Renal cortical epithelial cell (primary cell): Measurements from ENCODE around the gene RALGPS1. TPM values are rescaled to one million over a fixed set of nuclear protein-coding genes. Genes with fewer than 3 reads are reported as not detected.

Experiments
- DNase-seq: peaks from one replicate; pipeline ENCODE4 v3.0.0-alpha.2; 2011; ENCODE audit warnings: low read depth
- total RNA-seq: library from RNA; depleted of rRNA; stranded (reverse); fragments of >200 nt; gene quantifications from 2 replicates; pipeline ENCODE4 v1.2.3, GENCODE V29; 2014

Gene RALGPS1
- total RNA-seq, 1 donor from 2014 or later: 5.4 TPM

- peak; percentile 11 for DNase-seq
Measured at GRCh38 chr9:127078988-127079387, 164.4 kb downstream of the RALGPS1 start.

GRCh38 chr9:127079446-127080140 is 165.0 kb downstream of the RALGPS1 start:
- no peak for DNase-seq

DNA sequence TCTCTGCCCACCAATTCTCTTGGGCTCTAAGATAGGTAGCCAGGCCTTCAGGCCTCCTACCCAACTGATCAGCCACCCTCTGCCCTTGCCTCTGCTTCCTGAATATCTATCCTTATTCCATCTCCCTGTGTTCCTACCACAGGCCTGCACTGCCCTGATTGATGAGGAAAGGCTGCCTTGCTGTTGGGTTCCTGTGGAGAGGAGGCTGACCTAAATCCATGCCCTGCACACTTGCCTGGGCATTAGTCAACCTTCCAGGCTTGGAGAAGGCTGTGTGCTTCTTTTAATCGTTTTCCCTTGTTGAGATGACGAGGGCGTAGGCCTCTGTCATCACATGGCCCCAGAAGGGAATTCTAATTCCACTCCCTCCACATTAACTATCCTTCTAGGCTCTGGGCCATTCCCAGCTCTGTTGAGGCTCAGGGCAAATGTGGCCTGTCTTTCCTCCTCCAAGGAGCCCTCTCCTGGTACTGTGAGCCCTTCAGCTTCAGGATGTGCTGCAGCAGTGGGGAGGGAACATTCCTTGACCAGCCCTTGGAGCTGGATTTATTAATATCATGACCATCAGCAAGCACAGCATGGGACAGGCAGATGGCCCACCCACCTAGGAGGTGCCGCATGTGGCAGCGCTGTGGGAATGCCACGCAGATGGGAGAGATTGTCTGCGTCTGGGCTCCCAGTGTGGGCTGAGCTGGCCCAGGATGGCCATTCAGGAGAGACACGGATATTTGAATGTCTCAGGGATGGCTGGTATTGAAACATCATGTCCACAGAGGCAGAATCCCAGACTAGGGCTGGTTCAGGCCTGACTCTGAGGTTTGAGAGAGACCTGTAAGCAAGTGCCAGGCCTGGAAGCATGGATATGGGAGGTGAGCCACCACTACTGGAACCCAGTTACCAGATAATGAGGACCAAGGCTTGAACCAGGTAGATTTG is 166.9 kb downstream of the RALGPS1 start:
- DNase-seq: no peak

- peak; percentile 38 for DNase-seq
Measured at GRCh38 chr9:127083138-127083980, 168.8 kb downstream of the RALGPS1 start.

GRCh38 chr9:127084076-127085039 is 169.8 kb downstream of the RALGPS1 start:
- no peak for DNase-seq

- no peak for DNase-seq
Measured at GRCh38 chr9:127085186-127085585, 170.6 kb downstream of the RALGPS1 start.

- no peak for DNase-seq
Measured at GRCh38 chr9:127086771-127087170, 172.2 kb downstream of the RALGPS1 start.

- DNase-seq: no peak
Measured at GRCh38 chr9:127087411-127087810, 172.8 kb downstream of the RALGPS1 start.

DNA sequence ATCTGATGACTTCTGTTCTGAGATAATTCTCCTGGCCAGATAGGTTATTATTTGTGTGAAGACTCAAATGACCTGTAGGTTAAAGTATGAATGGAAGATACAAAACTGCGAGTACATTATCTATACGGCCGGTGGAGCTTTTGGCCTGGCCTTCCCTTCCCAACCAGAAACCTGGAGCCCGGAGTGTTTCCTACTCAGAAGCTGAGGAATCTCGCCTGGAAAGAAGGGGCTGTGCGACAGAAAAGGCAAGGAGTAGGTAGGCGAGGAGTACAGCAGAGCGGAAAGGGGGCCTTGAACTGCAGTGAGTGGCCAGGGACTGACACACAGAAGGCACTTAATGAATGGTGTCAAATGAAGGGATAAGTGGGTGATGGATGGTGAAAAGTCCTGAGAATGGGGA is 173.3 kb downstream of the RALGPS1 start:
- no peak for DNase-seq

- DNase-seq: no peak
Measured at GRCh38 chr9:127088724-127089615, 174.4 kb downstream of the RALGPS1 start.

GRCh38 chr9:127089631-127090081 is 175.1 kb downstream of the RALGPS1 start:
- no peak for DNase-seq

- no peak for DNase-seq
Measured at GRCh38 chr9:127090341-127090985, 175.9 kb downstream of the RALGPS1 start.

DNA sequence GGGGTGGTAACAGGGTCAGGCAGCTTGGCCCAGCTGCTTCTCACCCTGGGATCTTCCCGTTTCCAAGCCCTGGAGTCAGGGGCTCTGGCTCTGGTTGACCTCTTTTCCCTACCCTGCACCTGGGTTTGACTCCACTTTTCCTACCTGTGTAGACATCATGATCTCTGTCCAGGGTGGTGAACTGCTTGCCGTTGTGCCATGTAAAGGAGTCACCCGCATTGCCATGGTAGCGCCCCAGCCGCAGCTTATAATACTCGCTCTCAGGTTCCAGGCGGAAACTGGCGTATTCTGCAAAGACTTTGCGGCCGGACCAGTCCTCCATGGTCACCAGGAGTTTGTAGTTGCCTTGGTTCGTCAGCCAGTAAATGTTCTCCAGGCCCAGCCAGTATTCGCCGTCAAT is 176.9 kb downstream of the RALGPS1 start:
- no peak for DNase-seq

GRCh38 chr9:127092041-127092608 is 177.5 kb downstream of the RALGPS1 start:
- DNase-seq: no peak

- no peak for DNase-seq
Measured at GRCh38 chr9:127093319-127094020, 178.9 kb downstream of the RALGPS1 start.

- no peak for DNase-seq
Measured at GRCh38 chr9:127095411-127095810, 180.8 kb downstream of the RALGPS1 start.

DNA sequence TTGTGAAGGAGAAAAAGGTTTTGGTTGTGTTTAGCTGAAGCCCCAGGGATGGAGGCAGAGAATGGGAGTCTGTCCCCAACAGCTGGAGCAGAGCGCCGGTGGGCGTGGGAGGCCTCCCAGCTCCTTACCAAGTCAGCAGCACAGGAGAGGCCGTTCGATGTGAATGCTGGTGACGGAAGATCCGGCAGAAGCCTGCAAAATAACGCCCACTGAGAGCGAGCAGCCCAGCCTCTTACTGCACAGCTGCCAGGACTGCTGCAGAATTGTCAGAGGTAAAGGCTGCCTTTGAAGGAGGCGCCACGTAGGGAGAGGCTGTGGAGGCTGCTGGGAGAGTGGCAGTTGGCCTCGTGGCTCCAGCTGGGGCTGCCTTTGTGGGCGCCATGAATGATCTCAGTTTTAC is 181.6 kb downstream of the RALGPS1 start:
- no peak for DNase-seq

- DNase-seq: no peak
Measured at GRCh38 chr9:127097683-127098082, 183.1 kb downstream of the RALGPS1 start.
